Loucy (cell line): ENCODE measurements around the gene ZNF423.

Source experiments
- H2AFZ ChIP-seq: fragments of 200-600 bp; sonication (generic); 2 replicates; pipeline ENCODE4 v1.6.0; 2016; ENCODE audit warnings: antibody characterized with exemption, mild to moderate bottlenecking, low read length, moderate library complexity
- H3F3A ChIP-seq: fragments of 200-600 bp; 2 replicates; pipeline ENCODE4 v1.6.0; 2016; ENCODE audit warnings: antibody characterized with exemption, low read depth, mild to moderate bottlenecking
- H3K27me3 ChIP-seq: fragments of 200-600 bp; sonication (generic); 2 replicates; pipeline ENCODE4 v1.6.1; 2014; ENCODE audit warnings: low read length, mild to moderate bottlenecking; ENCODE audit not compliant: insufficient read depth, poor library complexity, severe bottlenecking
- H3K36me3 ChIP-seq: fragments of 200-600 bp; sonication (generic); 2 replicates; pipeline ENCODE4 v1.6.1; 2016; ENCODE audit warnings: low read length; ENCODE audit not compliant: insufficient read depth
- H3K4me1 ChIP-seq: fragments of 200-600 bp; sonication (generic); 2 replicates; pipeline ENCODE4 v1.5.1; 2014; ENCODE audit warnings: low read length, mild to moderate bottlenecking; ENCODE audit not compliant: insufficient read depth, poor library complexity, severe bottlenecking
- H3K4me2 ChIP-seq: fragments of 200-600 bp; sonication (generic); 2 replicates; pipeline ENCODE4 v1.6.0; 2014; ENCODE audit warnings: antibody characterized with exemption, low read length, low read depth, mild to moderate bottlenecking; ENCODE audit not compliant: poor library complexity, severe bottlenecking
- H3K4me3 ChIP-seq: fragments of 200-600 bp; sonication (generic); 2 replicates; pipeline ENCODE4 v1.5.1; 2014; ENCODE audit warnings: low read length, mild to moderate bottlenecking, mixed read lengths; ENCODE audit not compliant: poor library complexity, severe bottlenecking
- H3K79me2 ChIP-seq: fragments of 200-600 bp; sonication (generic); 2 replicates; pipeline ENCODE4 v1.6.1; 2014; ENCODE audit warnings: low read length; ENCODE audit not compliant: insufficient read depth
- H3K9ac ChIP-seq: fragments of 200-600 bp; sonication (generic); 2 replicates; pipeline ENCODE4 v1.6.0; 2014; ENCODE audit warnings: mild to moderate bottlenecking, low read depth, low read length, moderate library complexity; ENCODE audit not compliant: poor library complexity, severe bottlenecking
- H3K9me2 ChIP-seq: fragments of 200-600 bp; sonication (generic); replicated peaks from 2 replicates; pipeline ENCODE4 v1.6.1; 2016; ENCODE audit warnings: low read depth, low read length, mixed read lengths
- H3K9me3 ChIP-seq: fragments of 200-600 bp; sonication (generic); 2 replicates; pipeline ENCODE4 v1.6.1; 2014; ENCODE audit warnings: mild to moderate bottlenecking, antibody characterized with exemption, low read length, low read depth; ENCODE audit not compliant: insufficient read depth
- H4K20me1 ChIP-seq: fragments of 200-600 bp; sonication (generic); 2 replicates; pipeline ENCODE4 v1.6.0; 2014; ENCODE audit warnings: antibody characterized with exemption, low read length, mild to moderate bottlenecking; ENCODE audit not compliant: insufficient read depth, poor library complexity, severe bottlenecking
- EZH2phosphoT487 ChIP-seq: fragments of 200-600 bp; IDR thresholded peaks from 2 replicates; pipeline ENCODE4 v1.6.1; 2018; ENCODE audit warnings: antibody characterized with exemption, mild to moderate bottlenecking, moderate library complexity, borderline replicate concordance
- TF ChIP-seq, protein P1 (sequence below): fragments of 200-600 bp; sonication (generic); conservative IDR thresholded peaks from 2 replicates; pipeline ENCODE4 v1.5.1; 2014; ENCODE audit warnings: mild to moderate bottlenecking, antibody characterized with exemption, low read length

Gene ZNF423

GRCh38 chr16:49665482-49666230 lies 190.3 kb downstream of the ZNF423 start:
- Histone ChIP-seq H3K4me1 (no peaks in the 10 kb centered on the region), H3K9me3 (no peaks in the 10 kb centered on the region), H3K27me3 (no peaks in the 10 kb centered on the region), H2AFZ (no peak overlapping the region), H3K79me2 (no peaks in the 10 kb centered on the region), H3K9me2 (no peaks in the 10 kb centered on the region), H3K9ac (no peak overlapping the region), H3K4me3 (no peak overlapping the region), H3K4me2 (no peak overlapping the region), H3F3A (no peaks in the 10 kb centered on the region), H4K20me1 (no peaks in the 10 kb centered on the region), H3K36me3 (no peaks in the 10 kb centered on the region)
- TF ChIP-seq, protein P1, sequence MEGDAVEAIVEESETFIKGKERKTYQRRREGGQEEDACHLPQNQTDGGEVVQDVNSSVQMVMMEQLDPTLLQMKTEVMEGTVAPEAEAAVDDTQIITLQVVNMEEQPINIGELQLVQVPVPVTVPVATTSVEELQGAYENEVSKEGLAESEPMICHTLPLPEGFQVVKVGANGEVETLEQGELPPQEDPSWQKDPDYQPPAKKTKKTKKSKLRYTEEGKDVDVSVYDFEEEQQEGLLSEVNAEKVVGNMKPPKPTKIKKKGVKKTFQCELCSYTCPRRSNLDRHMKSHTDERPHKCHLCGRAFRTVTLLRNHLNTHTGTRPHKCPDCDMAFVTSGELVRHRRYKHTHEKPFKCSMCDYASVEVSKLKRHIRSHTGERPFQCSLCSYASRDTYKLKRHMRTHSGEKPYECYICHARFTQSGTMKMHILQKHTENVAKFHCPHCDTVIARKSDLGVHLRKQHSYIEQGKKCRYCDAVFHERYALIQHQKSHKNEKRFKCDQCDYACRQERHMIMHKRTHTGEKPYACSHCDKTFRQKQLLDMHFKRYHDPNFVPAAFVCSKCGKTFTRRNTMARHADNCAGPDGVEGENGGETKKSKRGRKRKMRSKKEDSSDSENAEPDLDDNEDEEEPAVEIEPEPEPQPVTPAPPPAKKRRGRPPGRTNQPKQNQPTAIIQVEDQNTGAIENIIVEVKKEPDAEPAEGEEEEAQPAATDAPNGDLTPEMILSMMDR: no peak
- no peak for TF ChIP-seq EZH2phosphoT487

DNA sequence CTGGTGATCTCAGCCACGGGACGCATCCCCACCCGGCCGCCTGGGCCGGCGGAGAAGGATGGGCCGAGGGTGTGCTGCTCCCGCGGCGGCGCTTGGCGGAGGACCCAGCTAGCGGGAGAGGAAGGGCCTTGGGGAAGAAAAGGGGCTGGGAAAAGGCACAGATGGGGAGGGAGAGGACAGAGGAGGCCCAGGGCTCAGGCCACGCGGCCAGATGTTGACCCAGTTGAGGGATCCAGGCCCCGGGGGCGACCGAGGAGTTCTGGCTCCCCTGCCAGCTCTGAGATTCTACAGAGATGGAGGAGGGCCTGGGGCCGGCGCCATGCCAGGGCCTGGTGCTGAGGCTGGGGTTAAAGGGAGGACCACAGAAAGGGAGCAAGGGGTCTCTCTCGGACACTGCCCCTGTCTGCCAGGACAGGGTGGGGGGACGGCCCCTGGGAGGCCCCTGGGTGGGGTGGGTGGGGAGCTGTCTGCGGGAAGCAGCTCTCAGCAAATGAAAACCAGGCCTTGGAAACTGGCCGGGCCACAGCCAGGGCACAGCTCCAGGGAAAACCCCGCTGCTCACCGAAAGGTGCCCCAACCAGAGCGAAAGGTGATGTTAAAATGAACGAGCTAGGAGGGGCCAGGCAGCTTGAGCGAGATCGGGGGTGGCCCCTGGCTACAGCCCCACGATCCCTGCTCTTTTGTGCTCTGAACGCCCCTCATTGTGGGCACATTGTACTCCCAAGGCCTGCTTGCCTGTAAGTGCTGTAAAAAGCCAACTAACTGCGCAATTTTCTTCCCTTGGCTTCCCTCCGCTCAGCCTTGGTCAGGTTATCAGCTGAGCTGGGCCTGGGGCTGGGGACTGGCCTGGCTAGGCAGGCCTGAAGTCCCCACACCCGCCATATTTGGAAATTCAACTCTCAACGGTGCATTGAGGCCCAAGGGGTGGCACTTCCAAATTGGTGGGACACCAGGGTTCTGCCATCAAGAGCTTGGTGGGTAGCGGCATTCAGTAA lies 191.4 kb downstream of the ZNF423 start:
- Histone ChIP-seq H3F3A (no peaks in the 10 kb centered on the region), H3K27me3 (no peaks in the 10 kb centered on the region), H3K4me1 (no peaks in the 10 kb centered on the region), H3K79me2 (no peaks in the 10 kb centered on the region), H3K9me3 (no peaks in the 10 kb centered on the region), H3K36me3 (no peaks in the 10 kb centered on the region), H3K4me3 (no peak overlapping the region), H3K4me2 (no peak overlapping the region), H2AFZ (no peak overlapping the region), H4K20me1 (no peaks in the 10 kb centered on the region), H3K9ac (no peak overlapping the region), H3K9me2 (no peaks in the 10 kb centered on the region)
- no peak for TF ChIP-seq EZH2phosphoT487
- TF ChIP-seq, protein P1: no peak

GRCh38 chr16:49663081-49664065 lies 192.5 kb downstream of the ZNF423 start:
- TF ChIP-seq, protein P1: no peak
- TF ChIP-seq EZH2phosphoT487: no peak
- no peak overlapping the region for H3K4me2 ChIP-seq

More at GRCh38 chr16:49663081-49664065, 192.5 kb downstream of the ZNF423 start:
- Histone ChIP-seq H3K4me3 (no peak overlapping the region), H3K4me1 (no peaks in the 10 kb centered on the region), H3F3A (no peaks in the 10 kb centered on the region), H3K79me2 (no peaks in the 10 kb centered on the region), H3K9me2 (no peaks in the 10 kb centered on the region), H3K27me3 (no peaks in the 10 kb centered on the region), H3K36me3 (no peaks in the 10 kb centered on the region), H2AFZ (no peak overlapping the region), H3K9ac (no peak overlapping the region), H4K20me1 (no peaks in the 10 kb centered on the region), H3K9me3 (no peaks in the 10 kb centered on the region)
